HL-60 (cell line): ENCODE results near the gene PRKCD.

ENCODE experiments used
- GABPA ChIP-seq: IDR thresholded peaks from 2 replicates; pipeline ENCODE4 v1.6.1; 2012; ENCODE audit warnings: low read depth
- TF ChIP-seq, protein P1 (sequence below): IDR thresholded peaks from 2 replicates; pipeline ENCODE4 v1.6.1; 2012; ENCODE audit warnings: low read depth; ENCODE audit not compliant: insufficient replicate concordance

DNA sequence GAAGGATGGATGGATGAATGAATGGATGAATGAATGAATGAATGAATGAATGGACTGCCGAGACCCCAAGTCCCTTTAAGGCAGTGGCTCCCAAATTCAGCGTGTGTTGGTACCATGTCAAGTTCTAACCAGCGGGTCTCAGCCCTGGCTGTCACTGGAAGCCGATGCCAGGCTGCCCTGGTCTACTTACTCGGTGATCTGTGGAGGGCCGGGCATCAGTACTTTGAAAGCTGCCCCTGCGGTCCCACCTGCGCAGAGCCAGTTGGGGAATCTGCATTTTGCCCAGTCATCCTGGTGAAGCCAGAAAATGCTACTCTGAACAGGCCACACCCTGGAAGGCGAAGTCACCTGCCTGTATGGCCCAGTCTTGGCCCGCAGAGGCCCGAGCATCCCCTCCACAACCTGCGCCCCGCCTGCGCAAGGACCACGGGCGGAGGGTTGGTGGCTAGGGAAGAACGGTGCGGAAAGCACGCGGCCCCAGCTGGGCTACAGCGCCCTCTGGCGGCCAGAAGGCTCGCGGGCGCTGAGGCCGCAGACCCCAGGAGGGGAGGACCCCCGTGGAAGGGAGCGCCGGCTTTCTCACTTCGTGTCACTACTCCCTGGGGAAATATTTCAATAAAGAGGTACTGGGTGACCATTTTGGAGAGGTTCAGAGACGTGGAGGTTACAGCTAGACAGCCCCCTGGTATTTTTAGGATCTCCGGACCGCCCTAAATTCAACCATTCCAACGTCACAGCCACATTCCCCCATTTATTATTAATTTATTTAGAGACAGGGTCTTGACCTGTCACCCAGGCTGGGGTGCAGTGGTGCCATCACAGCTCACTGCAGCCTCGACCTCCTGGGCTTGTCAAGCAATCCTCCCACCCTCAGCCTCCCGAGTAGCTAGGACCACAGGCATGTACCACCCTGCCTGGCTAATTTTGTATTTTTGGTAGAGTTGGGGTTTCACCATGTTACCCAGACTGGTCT, 34.9 kb downstream of the PRKCD start:
- TF ChIP-seq GABPA = no peak
- TF ChIP-seq, protein P1, sequence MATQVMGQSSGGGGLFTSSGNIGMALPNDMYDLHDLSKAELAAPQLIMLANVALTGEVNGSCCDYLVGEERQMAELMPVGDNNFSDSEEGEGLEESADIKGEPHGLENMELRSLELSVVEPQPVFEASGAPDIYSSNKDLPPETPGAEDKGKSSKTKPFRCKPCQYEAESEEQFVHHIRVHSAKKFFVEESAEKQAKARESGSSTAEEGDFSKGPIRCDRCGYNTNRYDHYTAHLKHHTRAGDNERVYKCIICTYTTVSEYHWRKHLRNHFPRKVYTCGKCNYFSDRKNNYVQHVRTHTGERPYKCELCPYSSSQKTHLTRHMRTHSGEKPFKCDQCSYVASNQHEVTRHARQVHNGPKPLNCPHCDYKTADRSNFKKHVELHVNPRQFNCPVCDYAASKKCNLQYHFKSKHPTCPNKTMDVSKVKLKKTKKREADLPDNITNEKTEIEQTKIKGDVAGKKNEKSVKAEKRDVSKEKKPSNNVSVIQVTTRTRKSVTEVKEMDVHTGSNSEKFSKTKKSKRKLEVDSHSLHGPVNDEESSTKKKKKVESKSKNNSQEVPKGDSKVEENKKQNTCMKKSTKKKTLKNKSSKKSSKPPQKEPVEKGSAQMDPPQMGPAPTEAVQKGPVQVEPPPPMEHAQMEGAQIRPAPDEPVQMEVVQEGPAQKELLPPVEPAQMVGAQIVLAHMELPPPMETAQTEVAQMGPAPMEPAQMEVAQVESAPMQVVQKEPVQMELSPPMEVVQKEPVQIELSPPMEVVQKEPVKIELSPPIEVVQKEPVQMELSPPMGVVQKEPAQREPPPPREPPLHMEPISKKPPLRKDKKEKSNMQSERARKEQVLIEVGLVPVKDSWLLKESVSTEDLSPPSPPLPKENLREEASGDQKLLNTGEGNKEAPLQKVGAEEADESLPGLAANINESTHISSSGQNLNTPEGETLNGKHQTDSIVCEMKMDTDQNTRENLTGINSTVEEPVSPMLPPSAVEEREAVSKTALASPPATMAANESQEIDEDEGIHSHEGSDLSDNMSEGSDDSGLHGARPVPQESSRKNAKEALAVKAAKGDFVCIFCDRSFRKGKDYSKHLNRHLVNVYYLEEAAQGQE = no peak
